ENCODE measurements around the gene DPP6. TPM values are rescaled to one million over a fixed set of nuclear protein-coding genes. Genes with fewer than 3 reads are reported as not detected.

Gene DPP6
- total RNA-seq, 1 donor from 2014 or later: not detected

- no peak overlapping the region for H3K4me3 ChIP-seq
- H3K4me1 ChIP-seq: no peaks in the 10 kb centered on the region
- no peaks in the 10 kb centered on the region for H3K9me3 ChIP-seq
- no peak overlapping the region for H3K27ac ChIP-seq
- no peaks in the 10 kb centered on the region for H3K27me3 ChIP-seq
- H3K36me3 ChIP-seq: no peaks in the 10 kb centered on the region
- DNase-seq (ENCODE audit: low spot score in 2 of 2): no peak
- intact Hi-C loops (cut with DNase I): no loop called here
- no peak for TF ChIP-seq CTCF (IDR thresholded peaks at IDR 0.05)
Observed at GRCh38 chr7:154841731-154842331, 789.6 kb downstream of the DPP6 start.

GRCh38 chr7:154842591-154842990, 790.4 kb downstream of the DPP6 start:
- H3K4me1 ChIP-seq: no peaks in the 10 kb centered on the region
- no peak for DNase-seq (ENCODE audit: low spot score in 2 of 2)
- H3K27me3 ChIP-seq: no peaks in the 10 kb centered on the region
- no peak overlapping the region for H3K27ac ChIP-seq
- intact Hi-C loops (cut with DNase I): no loop called here
- no peaks in the 10 kb centered on the region for H3K9me3 ChIP-seq
- TF ChIP-seq CTCF (IDR thresholded peaks at IDR 0.05): no peak
- no peaks in the 10 kb centered on the region for H3K36me3 ChIP-seq
- no peak overlapping the region for H3K4me3 ChIP-seq

- intact Hi-C loops (cut with DNase I): no loop called here
- no peaks in the 10 kb centered on the region for H3K9me3 ChIP-seq
- no peak for TF ChIP-seq CTCF (IDR thresholded peaks at IDR 0.05)
- DNase-seq (ENCODE audit: low spot score in 2 of 2): no peak
- H3K27ac ChIP-seq: no peak overlapping the region
- H3K27me3 ChIP-seq: no peaks in the 10 kb centered on the region
- H3K4me1 ChIP-seq: no peaks in the 10 kb centered on the region
- H3K36me3 ChIP-seq: no peaks in the 10 kb centered on the region
- H3K4me3 ChIP-seq: no peak overlapping the region
Observed at GRCh38 chr7:154843670-154844237, 791.6 kb downstream of the DPP6 start.

- Histone ChIP-seq H3K9me3 (no peaks in the 10 kb centered on the region), H3K27ac (no peak overlapping the region), H3K4me3 (no peak overlapping the region), H3K36me3 (no peaks in the 10 kb centered on the region), H3K27me3 (no peaks in the 10 kb centered on the region), H3K4me1 (no peaks in the 10 kb centered on the region)
- DNase-seq (ENCODE audit: low spot score in 2 of 2): no peak
- TF ChIP-seq CTCF (IDR thresholded peaks at IDR 0.05): no peak
- intact Hi-C loops (cut with DNase I): no loop called here
Observed at GRCh38 chr7:154844499-154844898, 792.3 kb downstream of the DPP6 start.

GRCh38 chr7:154844955-154845354, 792.8 kb downstream of the DPP6 start:
- H3K4me3 ChIP-seq: no peak overlapping the region

More at GRCh38 chr7:154844955-154845354, 792.8 kb downstream of the DPP6 start:
- Histone ChIP-seq H3K36me3 (no peaks in the 10 kb centered on the region), H3K27ac (no peak overlapping the region), H3K9me3 (no peaks in the 10 kb centered on the region), H3K27me3 (no peaks in the 10 kb centered on the region), H3K4me1 (no peaks in the 10 kb centered on the region)
- intact Hi-C loops (cut with DNase I): no loop called here
- TF ChIP-seq CTCF (IDR thresholded peaks at IDR 0.05): no peak
- DNase-seq (ENCODE audit: low spot score in 2 of 2): no peak
